HG03280 (cell line): ENCODE results near the gene ZNF775.

ENCODE experiments used
- ATAC-seq: cut with Tn5 transposase; IDR thresholded peaks from one replicate; pipeline ENCODE4 v1.9.1; 2021; ENCODE audit warnings: mild to moderate bottlenecking, moderate library complexity; ENCODE audit not compliant: unreplicated experiment

Gene ZNF775

DNA sequence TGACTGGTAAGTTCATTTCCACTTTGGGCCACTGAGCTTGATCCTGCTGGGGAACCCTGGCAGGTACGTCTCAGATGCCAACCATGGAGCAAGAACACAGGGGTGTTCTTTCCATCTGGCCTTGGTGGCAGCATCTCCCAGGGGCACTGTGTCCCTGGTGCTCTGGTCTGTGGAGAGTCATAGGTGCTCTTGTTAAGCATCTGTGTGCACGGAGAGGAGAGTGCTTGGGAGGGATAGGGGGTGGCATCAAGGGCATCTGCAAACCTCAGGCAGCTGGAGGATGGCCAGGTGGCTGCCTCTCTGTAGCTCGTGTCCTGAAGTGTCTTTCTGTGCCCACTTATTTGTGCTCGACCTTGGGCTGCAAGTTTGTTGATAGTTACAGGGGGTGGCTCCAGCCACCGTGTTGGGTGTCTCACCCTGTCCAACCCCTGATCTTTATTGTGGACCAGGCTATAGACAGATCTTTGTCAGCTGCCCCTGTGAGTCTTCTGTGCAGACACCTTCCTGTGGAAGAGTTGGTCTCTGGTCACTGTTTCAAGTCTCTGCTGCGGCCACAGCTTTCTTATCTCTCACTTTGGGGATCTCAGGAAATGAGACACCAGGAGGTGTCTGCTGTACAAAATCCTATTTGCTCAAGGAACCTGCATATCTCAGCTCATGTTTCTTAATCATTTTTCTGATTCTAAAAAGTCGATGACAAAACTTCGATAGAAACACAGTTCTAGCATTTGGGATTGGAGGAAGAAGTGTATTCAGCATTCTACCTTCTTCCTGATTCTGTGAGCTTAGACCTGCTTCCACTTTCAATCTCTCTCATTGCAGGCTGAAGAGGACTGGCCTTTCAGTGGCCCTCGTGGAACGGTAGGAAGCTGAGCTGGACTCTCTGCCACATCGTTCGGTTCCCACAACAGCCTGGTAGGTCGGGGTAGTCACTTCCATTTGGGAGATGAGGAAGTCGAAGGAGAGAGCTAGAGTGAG is 54.1 kb downstream of the ZNF775 start:
- peak; percentile 19 for ATAC-seq

DNA sequence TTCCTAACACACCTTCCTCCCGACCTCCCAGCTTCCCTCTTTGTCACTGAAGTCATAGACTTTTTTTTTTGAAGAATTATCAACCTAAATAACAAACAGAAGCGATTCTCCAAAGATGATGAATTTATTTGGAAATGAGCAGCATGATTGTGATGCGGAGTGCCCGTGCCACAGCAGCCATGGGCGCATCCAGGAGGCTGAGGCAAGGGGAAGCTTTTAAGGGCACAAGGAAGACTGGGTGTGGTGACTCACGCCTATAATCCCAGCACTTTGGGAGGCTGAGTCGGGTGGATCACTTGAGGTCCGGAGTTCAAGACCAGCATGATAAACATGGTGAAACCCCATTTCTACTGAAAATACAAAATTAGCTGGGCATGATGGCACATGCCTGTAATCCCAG is 55.1 kb downstream of the ZNF775 start:
- no peak for ATAC-seq

DNA sequence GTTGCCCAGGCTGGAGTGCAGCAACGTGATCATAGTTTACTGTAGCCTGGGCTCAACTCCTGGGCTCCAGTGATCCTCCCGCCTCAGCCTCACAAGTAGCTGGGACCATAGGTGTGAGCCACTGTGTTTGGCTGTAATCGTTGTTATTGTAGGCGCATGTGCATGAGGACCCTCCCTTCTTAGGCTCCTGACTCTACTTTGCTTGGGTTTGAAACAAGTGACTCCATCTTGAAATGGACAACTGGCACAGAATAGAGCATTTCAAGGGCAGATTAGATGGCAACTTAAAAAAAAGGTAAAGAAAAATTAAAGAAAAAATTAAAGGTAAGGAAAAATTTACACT is 55.9 kb downstream of the ZNF775 start:
- no peak for ATAC-seq

DNA sequence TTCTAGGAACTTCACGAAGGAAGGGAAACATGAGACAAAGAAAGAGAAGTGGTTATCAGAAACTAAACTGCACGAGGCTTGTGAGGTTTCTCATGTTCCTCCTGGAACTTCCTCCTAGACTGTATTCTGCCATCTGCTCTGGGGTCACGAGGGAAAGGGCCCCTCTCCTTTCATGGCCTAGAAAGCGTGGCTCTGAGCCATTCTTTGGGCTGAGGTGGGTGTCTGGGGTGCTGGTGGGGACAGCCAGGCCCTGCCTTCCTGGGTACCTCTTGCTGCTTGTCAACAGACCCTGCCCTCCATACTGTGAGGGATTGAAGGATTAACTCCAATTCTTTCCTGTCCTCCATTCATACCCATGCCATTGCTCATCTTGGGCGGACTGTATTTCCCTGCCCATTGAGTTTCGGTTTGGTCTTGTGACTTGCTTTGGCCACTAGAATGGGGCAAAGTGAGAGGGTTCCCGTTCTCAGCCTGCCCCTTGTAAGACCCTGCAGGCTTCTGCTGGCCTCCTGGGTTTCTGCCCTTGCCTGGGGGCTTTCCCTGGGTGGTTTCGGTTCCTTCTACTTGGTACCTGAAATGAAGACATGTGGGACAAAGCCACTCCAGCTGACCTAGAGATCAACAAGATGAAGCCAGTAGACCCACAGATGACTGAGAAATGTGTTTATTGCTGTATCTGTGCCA is 56.4 kb downstream of the ZNF775 start:
- peak; percentile 96 for ATAC-seq

DNA sequence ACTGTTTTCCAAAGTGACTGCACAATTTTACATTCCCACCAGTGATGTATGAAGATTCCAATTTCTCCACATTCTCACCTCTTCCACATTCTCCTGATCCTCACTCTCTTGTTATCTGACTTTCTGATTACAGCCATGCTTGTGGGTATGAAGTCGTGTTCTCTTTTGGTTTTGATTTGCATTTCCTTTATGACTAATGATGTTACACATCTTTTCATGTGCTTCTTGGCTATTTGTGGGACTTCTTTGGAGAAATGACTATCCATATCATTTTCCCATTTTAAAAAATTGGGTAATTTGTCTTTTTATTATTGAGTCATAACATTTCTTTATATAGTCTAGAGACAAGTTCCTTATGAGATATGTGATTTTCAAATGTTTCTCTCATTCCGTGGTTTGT is 60.8 kb downstream of the ZNF775 start:
- ATAC-seq, result no peak

DNA sequence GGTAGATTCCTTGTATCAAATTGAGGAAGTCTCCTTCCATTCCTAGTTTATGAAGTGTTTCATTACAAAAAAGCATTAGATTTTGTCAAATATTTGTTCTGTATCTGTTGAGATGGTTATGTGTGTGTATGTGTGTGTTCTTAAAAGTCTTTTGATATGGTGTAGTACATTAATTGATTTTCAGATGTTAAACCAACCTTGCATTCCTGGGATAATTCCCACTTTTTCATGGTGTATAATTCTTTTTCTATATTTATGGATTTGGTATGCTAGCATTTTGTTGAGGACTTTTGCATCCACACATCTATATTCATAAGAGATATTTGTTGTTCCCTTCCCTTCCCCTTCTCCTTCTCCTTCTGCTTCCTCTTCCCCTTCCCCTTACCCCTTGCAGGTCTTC is 62.4 kb downstream of the ZNF775 start:
- ATAC-seq, result no peak

DNA sequence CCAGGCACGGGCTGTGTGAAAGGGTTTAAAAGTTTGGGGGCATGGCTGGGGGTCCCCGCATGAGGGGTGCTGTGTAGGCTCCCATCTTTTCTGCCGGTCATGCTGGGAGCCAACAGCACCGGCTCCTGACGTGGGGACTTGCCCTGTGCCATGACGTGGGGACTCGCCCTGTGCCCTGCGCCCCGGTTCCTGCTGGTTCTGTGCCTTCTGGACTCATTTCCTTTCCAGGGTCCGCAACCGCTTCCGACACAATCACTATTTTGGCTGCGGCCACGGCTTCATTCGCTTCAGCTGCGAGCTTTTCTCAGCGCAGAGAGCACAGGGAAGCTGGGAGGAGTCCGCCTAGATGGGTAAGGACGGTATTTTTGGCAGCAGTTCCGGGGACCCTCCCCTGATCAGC is 63.7 kb downstream of the ZNF775 start:
- no peak for ATAC-seq

DNA sequence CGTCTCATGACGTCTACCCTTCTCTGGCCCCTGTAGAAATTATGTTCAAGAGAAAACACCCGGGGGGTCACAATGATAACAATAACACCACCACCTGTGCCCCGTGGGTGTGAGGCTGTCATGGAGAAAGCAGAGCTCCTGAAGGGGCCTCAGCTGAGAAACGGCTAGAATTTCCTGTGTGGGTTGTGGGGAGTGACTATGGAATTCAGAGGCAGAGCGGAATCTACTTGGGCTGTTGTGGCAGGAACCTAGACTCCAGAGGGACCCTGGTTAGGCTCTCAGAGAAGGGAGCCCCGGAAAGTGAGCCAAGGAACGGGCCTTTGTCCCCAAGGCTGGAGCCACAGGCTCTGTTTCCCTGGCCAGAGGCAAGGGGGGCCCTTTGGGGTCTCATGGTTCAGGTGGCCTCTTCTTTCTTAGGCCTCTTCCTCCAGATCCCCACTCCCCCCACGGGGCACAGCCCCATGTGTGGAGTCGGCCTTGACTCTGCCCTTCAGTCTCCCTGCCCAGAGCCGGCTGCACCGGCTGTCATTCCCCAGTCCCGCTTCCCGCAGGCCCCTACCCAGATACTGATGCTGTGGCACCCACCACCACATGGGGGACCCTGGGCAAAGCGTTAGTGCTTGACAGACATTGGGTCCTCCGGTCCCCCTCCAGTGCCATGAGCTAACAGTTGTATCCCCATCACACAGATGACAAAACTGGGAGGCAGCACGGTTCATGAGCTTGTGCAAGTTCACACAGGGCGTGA is 64.8 kb downstream of the ZNF775 start:
- ATAC-seq, result no peak

DNA sequence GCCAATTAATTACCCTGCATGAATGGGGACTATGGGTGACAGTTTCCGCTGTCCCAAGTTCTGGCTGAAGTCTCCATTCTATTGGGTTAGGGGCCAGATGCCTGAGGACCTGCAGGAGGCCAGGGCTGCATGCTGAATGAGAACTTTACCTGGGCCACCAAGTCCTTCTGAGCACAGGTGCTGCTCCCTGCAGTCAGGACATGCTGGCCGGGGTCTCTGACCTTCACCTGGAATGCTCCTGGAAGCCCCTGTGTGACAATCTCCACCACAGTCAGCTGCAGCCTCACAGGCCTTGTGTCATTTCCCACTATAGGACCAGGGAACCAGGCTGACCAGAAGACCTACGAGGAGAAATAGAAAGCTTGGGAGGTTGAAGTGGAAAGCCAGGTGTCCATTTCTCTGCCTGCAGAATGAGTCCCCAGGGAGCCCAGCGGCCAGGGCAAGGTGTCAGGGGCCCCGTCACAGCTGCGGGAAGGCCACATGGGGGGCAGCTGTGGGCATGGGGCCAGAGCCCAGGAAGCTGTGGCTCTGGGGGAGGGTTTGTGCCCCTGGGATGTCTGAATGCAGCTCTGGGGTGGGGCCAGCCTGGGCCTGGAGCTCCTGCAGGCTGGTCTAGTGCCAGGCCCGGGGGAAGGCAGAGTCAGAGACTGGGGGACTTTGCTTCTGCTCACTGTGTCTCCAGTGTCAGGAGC is 65.7 kb downstream of the ZNF775 start:
- ATAC-seq, result no peak

DNA sequence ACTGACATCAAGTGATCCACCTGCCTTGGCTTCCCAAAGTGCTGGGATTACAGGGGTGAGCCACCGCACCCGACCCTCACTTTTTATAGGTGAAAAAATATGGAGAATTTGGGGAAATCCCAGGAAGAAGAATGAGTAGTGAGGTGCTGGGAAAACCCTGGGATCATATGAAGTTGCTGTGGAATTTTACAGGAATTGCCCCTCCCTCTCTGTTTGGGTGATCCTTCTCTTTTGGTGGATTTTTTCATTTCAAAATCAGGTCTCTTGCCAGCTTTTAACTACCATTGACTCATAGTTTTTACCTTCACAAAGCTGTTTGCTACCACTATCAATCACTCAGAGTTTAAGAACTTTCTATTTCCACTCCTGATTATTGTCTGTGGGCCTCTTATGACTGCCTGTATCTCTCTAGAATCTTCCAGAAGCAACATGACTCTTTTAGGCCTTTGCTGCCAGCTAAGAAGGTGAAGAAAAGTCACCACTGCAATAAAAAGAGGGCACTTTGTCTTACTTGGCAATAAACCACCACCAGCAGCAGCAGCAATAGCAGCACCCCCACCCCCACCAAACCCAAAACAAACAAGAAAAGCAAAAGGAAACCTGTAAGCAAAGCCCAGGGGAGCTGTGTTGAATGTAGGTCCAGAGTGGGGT is 67.3 kb downstream of the ZNF775 start:
- ATAC-seq, result no peak
